ENCODE measurements around the gene TECPR2.

TECPR2 gene

GRCh38 chr14:102333795-102334705 lies 28.7 kb upstream of the TECPR2 start:
- no peak for DNase-seq (ENCODE audit: low read depth)

GRCh38 chr14:102335163-102335562 lies 27.6 kb upstream of the TECPR2 start:
- DNase-seq (ENCODE audit: low read depth), result no peak

GRCh38 chr14:102338724-102339123 lies 24.0 kb upstream of the TECPR2 start:
- DNase-seq (ENCODE audit: low read depth), result no peak

- DNase-seq (ENCODE audit: low read depth), result no peak
Observed at GRCh38 chr14:102341566-102341965, 21.2 kb upstream of the TECPR2 start.

GRCh38 chr14:102342238-102342637 lies 20.5 kb upstream of the TECPR2 start:
- no peak for DNase-seq (ENCODE audit: low read depth)

- DNase-seq (ENCODE audit: low read depth), result no peak
Observed at GRCh38 chr14:102344084-102344483, 18.7 kb upstream of the TECPR2 start.

- DNase-seq (ENCODE audit: low read depth), result no peak
Observed at GRCh38 chr14:102344485-102344884, 18.3 kb upstream of the TECPR2 start.

- no peak for DNase-seq (ENCODE audit: low read depth)
Observed at GRCh38 chr14:102345232-102345631, 17.5 kb upstream of the TECPR2 start.

- no peak for DNase-seq (ENCODE audit: low read depth)
Observed at GRCh38 chr14:102346645-102347044, 16.1 kb upstream of the TECPR2 start.

- no peak for DNase-seq (ENCODE audit: low read depth)
Observed at GRCh38 chr14:102348376-102348775, 14.4 kb upstream of the TECPR2 start.

- no peak for DNase-seq (ENCODE audit: low read depth)
Observed at GRCh38 chr14:102351023-102351422, 11.7 kb upstream of the TECPR2 start.

- peak; percentile 18 for DNase-seq (ENCODE audit: low read depth)
Observed at GRCh38 chr14:102351593-102351992, 11.1 kb upstream of the TECPR2 start.

GRCh38 chr14:102352213-102352612 lies 10.5 kb upstream of the TECPR2 start:
- no peak for DNase-seq (ENCODE audit: low read depth)

GRCh38 chr14:102353126-102353619 lies 9.6 kb upstream of the TECPR2 start:
- DNase-seq (ENCODE audit: low read depth), result no peak

GRCh38 chr14:102356280-102356679 lies 6.5 kb upstream of the TECPR2 start:
- DNase-seq (ENCODE audit: low read depth), result no peak

- DNase-seq (ENCODE audit: low read depth), result no peak
Observed at GRCh38 chr14:102359341-102359740, 3.4 kb upstream of the TECPR2 start.

GRCh38 chr14:102360388-102360787 lies 2.4 kb upstream of the TECPR2 start:
- no peak for DNase-seq (ENCODE audit: low read depth)

GRCh38 chr14:102362084-102362483 lies 657 bp upstream of the TECPR2 start:
- peak; percentile 28 for DNase-seq (ENCODE audit: low read depth)

- DNase-seq (ENCODE audit: low read depth), result peak; percentile 21
Observed at GRCh38 chr14:102363182-102363943, 622 bp downstream of the TECPR2 start.

- DNase-seq (ENCODE audit: low read depth), result no peak
Observed at GRCh38 chr14:102370305-102370809, 7.6 kb downstream of the TECPR2 start.

- no peak for DNase-seq (ENCODE audit: low read depth)
Observed at GRCh38 chr14:102371361-102371760, 8.6 kb downstream of the TECPR2 start.

GRCh38 chr14:102373110-102373509 lies 10.4 kb downstream of the TECPR2 start:
- DNase-seq (ENCODE audit: low read depth), result no peak

GRCh38 chr14:102374264-102374663 lies 11.5 kb downstream of the TECPR2 start:
- no peak for DNase-seq (ENCODE audit: low read depth)

Measured in stromal cell of bone marrow (primary cell).